ENCODE measurements around the gene ACTN4. TPM values are rescaled to one million over a fixed set of nuclear protein-coding genes. Genes with fewer than 3 reads are reported as not detected.

The ACTN4 gene
- total RNA-seq, 4 donors from 2014 or later = 191 to 479 (median 365) TPM

- Histone ChIP-seq H3K27me3 (no peaks in the 10 kb centered on the region), H3K36me3 (no peaks in the 10 kb centered on the region)
- TF ChIP-seq POLR2A (IDR thresholded peaks at IDR 0.05) = no peak
- no peak for TF ChIP-seq CTCF (IDR thresholded peaks at IDR 0.05)
Measured at GRCh38 chr19:38684862-38685665, 37.6 kb downstream of the ACTN4 start.

GRCh38 chr19:38685666-38686529 is 38.4 kb downstream of the ACTN4 start:
- Histone ChIP-seq H3K4me3 (replicated peaks in 1 of 3) (no peak overlapping the region), H3K4me1 (peaks cover 62 to 81% of the 10 kb centered on the region in 2 donors), H3K9me3 (no peaks in the 10 kb centered on the region), H3K27ac (peak overlapping the region; percentile 98 to 100 (median 99)), H3K36me3 (no peaks in the 10 kb centered on the region), H3K27me3 (no peaks in the 10 kb centered on the region)
- WGBS, 2 donors = 13 to 22% methylated on average over 10 of the region's 10 CpGs
- DNase-seq = peak; percentile 49 to 50
- intact Hi-C loops (cut with DNase I) = loop anchor here (5.0 kb wide), 1 partner anchor 34 kb away; no protein-coding TSS in a partner anchor
- TF ChIP-seq POLR2A (IDR thresholded peaks at IDR 0.05) (peak in 1 of 2 donors; percentile 41), CTCF (IDR thresholded peaks at IDR 0.05) (peak in 5 of 6 experiments; percentile 33 to 85 (median 51))

More at GRCh38 chr19:38684862-38685665, 37.6 kb downstream of the ACTN4 start:
- peak overlapping the region; percentile 98 to 100 (median 99) for H3K27ac ChIP-seq
- peaks cover 62 to 87% of the 10 kb centered on the region in 2 donors for H3K4me1 ChIP-seq
- no peak for DNase-seq
- H3K4me3 ChIP-seq (replicated peaks in 1 of 3) = no peak overlapping the region
- WGBS, 2 donors = 86 to 87% methylated on average over 13 to 15 of the region's 15 CpGs
- H3K9me3 ChIP-seq = no peaks in the 10 kb centered on the region
- intact Hi-C loops (cut with DNase I) = loop anchor here (5.0 kb wide), 1 partner anchor 33 kb away; no protein-coding TSS in a partner anchor

GRCh38 chr19:38686530-38686888 is 39.1 kb downstream of the ACTN4 start:
- no peak for DNase-seq
- Histone ChIP-seq H3K9me3 (no peaks in the 10 kb centered on the region), H3K27me3 (no peaks in the 10 kb centered on the region), H3K4me1 (peaks cover 62 to 77% of the 10 kb centered on the region in 2 donors), H3K36me3 (no peaks in the 10 kb centered on the region), H3K27ac (peak overlapping the region; percentile 98 to 100 (median 99)), H3K4me3 (replicated peaks in 1 of 3) (no peak overlapping the region)
- intact Hi-C loops (cut with DNase I) = loop anchor here (5.0 kb wide), 1 partner anchor 34 kb away; no protein-coding TSS in a partner anchor
- TF ChIP-seq CTCF (IDR thresholded peaks at IDR 0.05) (no peak), POLR2A (IDR thresholded peaks at IDR 0.05) (no peak)
- WGBS, 2 donors = 67 to 70% methylated on average over 5 of the region's 5 CpGs

- no peak for DNase-seq
- 93 to 95% methylated on average over 7 of the region's 7 CpGs for WGBS, 2 donors
- Histone ChIP-seq H3K36me3 (no peaks in the 10 kb centered on the region), H3K27ac (peak overlapping the region; percentile 23 to 100 (median 98)), H3K27me3 (no peaks in the 10 kb centered on the region), H3K4me1 (peaks cover 59 to 77% of the 10 kb centered on the region in 2 donors), H3K4me3 (replicated peaks in 1 of 3) (no peak overlapping the region), H3K9me3 (no peaks in the 10 kb centered on the region)
- intact Hi-C loops (cut with DNase I) = loop anchor here (5.0 kb wide), 1 partner anchor 36 kb away; no protein-coding TSS in a partner anchor
- no peak for TF ChIP-seq CTCF (IDR thresholded peaks at IDR 0.05)
- no peak for TF ChIP-seq POLR2A (IDR thresholded peaks at IDR 0.05)
Measured at GRCh38 chr19:38687837-38688378, 40.5 kb downstream of the ACTN4 start.
